A549 (cell line): ENCODE measurements around the gene PSMA2. TPM values are rescaled to one million over a fixed set of nuclear protein-coding genes. Genes with fewer than 3 reads are reported as not detected.
A peak's percentile ranks its signal among the peaks of the same experiment; 100 is the strongest.

Experiments
- ATAC-seq, 2 experiments: fragments of 200-7000 bp in 1 of 2; fragments of >200 bp in 1 of 2; cut with Nextera tagmentation in 1 of 2; cut with Tn5 transposase in 1 of 2; 3 replicates each; pipeline versions ENCODE4 v1.8.0 to v1.9.1; 2018 to 2020; ENCODE audit warnings: mild to moderate bottlenecking in 1 of 2, moderate library complexity in 1 of 2
- CTCF ChIA-PET: fragments of 300-600 bp; sonication (Branson Sonifier 250); formaldehyde crosslinking; extraction: SDS; loops from one replicate; lab custom pipeline; 2021; ENCODE audit warnings: antibody characterized with exemption, inconsistent platforms; lab: Yijun Ruan, JAX
- POLR2A ChIA-PET: fragments of 350-600 bp; formaldehyde crosslinking; extraction: SDS; loops from one replicate; lab custom pipeline; 2021; ENCODE audit warnings: antibody characterized with exemption, inconsistent platforms; lab: Yijun Ruan, JAX
- DNase-seq, 2 experiments: peaks; one replicate each; pipeline versions ENCODE4 v3.0.0 to v3.0.0-alpha.2; 2011 to 2016; ENCODE audit warnings: low read depth in 1 of 2, low spot score in 1 of 2
- FAIRE-seq: peaks from 2 replicates; lab custom pipeline; 2011; peaks lifted over from hg19 to GRCh38; lab: Jason Lieb, UNC
- H3K27ac ChIP-seq, 2 experiments: fragments of >200 bp; sonication (Bioruptor Twin); formaldehyde crosslinking; 3 replicates each; pipeline ENCODE4 v1.5.1; 2016 to 2017
- H3K4me1 ChIP-seq: fragments of >200 bp; sonication (Bioruptor Twin); formaldehyde crosslinking; 3 replicates; pipeline ENCODE4 v1.6.1; 2016
- H3K4me2 ChIP-seq: fragments of >200 bp; sonication (Bioruptor Twin); formaldehyde crosslinking; 3 replicates; pipeline ENCODE4 v1.6.1; 2016
- H3K4me3 ChIP-seq: fragments of >200 bp; sonication (Bioruptor Twin); formaldehyde crosslinking; 3 replicates; pipeline ENCODE4 v1.5.1; 2016
- H3K9me3 ChIP-seq: fragments of >200 bp; sonication (Bioruptor Twin); formaldehyde crosslinking; 3 replicates; pipeline ENCODE4 v1.6.1; 2016
- BHLHE40 ChIP-seq: IDR thresholded peaks from 2 replicates; pipeline ENCODE4 v1.6.1; 2012; ENCODE audit warnings: low read depth, low read length, inconsistent platforms
- CBX2 ChIP-seq: fragments of 200-600 bp; sonication (generic); IDR thresholded peaks from 2 replicates; pipeline ENCODE4 v1.6.1; 2016; ENCODE audit warnings: low read depth, mild to moderate bottlenecking, borderline replicate concordance
- CBX8 ChIP-seq: fragments of 200-600 bp; sonication (generic); IDR thresholded peaks from 2 replicates; pipeline ENCODE4 v1.6.1; 2016
- CHD4 ChIP-seq: fragments of 200-600 bp; sonication (generic); IDR thresholded peaks from 2 replicates; pipeline ENCODE4 v1.6.1; 2016; ENCODE audit warnings: antibody characterized with exemption, mild to moderate bottlenecking, borderline replicate concordance
- FOSL2 ChIP-seq, 2 experiments: fragments of 450-650 bp in 1 of 2; fragments of >200 bp in 1 of 2; sonication (Bioruptor Twin) in 1 of 2; formaldehyde crosslinking; IDR thresholded peaks; 2 replicates each; pipeline versions ENCODE4 v1.5.0 to v1.6.1; 2016 to 2020; ENCODE audit warnings: mild to moderate bottlenecking in 1 of 2, moderate library complexity in 1 of 2
- FOXS1 ChIP-seq: fragments of 250-450 bp; sonication (Bioruptor Pico); IDR thresholded peaks from 2 replicates; pipeline ENCODE4 v1.5.0; 2020; ENCODE audit warnings: mild to moderate bottlenecking, moderate library complexity
- GATA3 ChIP-seq: IDR thresholded peaks from 2 replicates; pipeline ENCODE4 v1.6.1; 2012; ENCODE audit warnings: borderline replicate concordance
- HOXA7 ChIP-seq: fragments of 250-450 bp; sonication (Bioruptor Pico); IDR thresholded peaks from 2 replicates; pipeline ENCODE4 v1.5.0; 2020; ENCODE audit warnings: mild to moderate bottlenecking, moderate library complexity
- JUNB ChIP-seq: fragments of >200 bp; sonication (Bioruptor Twin); formaldehyde crosslinking; IDR thresholded peaks from 2 replicates; pipeline ENCODE4 v1.6.1; 2016
- KDM5A ChIP-seq: fragments of 200-600 bp; sonication (generic); IDR thresholded peaks from 2 replicates; pipeline ENCODE4 v1.6.1; 2016; ENCODE audit warnings: antibody characterized with exemption, mild to moderate bottlenecking
- NPAS2 ChIP-seq: fragments of 250-450 bp; sonication (Bioruptor Pico); IDR thresholded peaks from 2 replicates; pipeline ENCODE4 v1.8.0; 2022; ENCODE audit warnings: mild to moderate bottlenecking, moderate library complexity, borderline replicate concordance
- NR3C1 ChIP-seq: fragments of >200 bp; sonication (Bioruptor Twin); formaldehyde crosslinking; IDR thresholded peaks from 3 replicates; pipeline ENCODE4 v1.6.1; 2017
- POLR2A ChIP-seq: IDR thresholded peaks from 2 replicates; pipeline ENCODE4 v1.6.1; 2012; ENCODE audit warnings: mild to moderate bottlenecking, low read length
- RFX5 ChIP-seq: fragments of 450-650 bp; IDR thresholded peaks from 2 replicates; pipeline ENCODE4 v1.7.1; 2014; ENCODE audit warnings: antibody characterized with exemption, mild to moderate bottlenecking, moderate library complexity
- TP53 ChIP-seq: fragments of 250-450 bp; sonication (Bioruptor Pico); IDR thresholded peaks from 2 replicates; pipeline ENCODE4 v1.5.0; 2021; ENCODE audit warnings: mild to moderate bottlenecking, moderate library complexity
- ZC3H11A ChIP-seq: fragments of 450-650 bp; IDR thresholded peaks from 2 replicates; pipeline ENCODE4 v1.6.1; 2014; ENCODE audit warnings: antibody characterized with exemption, mild to moderate bottlenecking
- WGBS: methylation state at CpG from one replicate; pipeline ENCODE4 v1.1.6; 2017; ENCODE audit errors: missing lambda C conversion rate; 5-methylcytosine and 5-hydroxymethylcytosine counted together
- polyA plus RNA-seq, 4 experiments: library from polyadenylated mRNA; depleted of rRNA in 3 of 4; stranded (reverse); fragments of >200 nt; fragmentation: RNase III in 1 of 4; extraction: RNeasy Plus Mini Kit Qiagen cat#74134 plus additional on column Dnase treatment in 1 of 4; gene quantifications; 2 replicates in 3 of 4; 3 replicates in 1 of 4; pipeline ENCODE4 v1.2.3, GENCODE V29; 2011 to 2017
- TF ChIP-seq, protein P1 (sequence below): fragments of 150-350 bp; IDR thresholded peaks from 2 replicates; pipeline ENCODE4 v1.6.1; 2014; ENCODE audit warnings: low read depth, mild to moderate bottlenecking, low read length
- TF ChIP-seq, protein P2 (sequence below): fragments of 250-450 bp; sonication (Bioruptor Pico); IDR thresholded peaks from 2 replicates; pipeline ENCODE4 v1.5.0; 2021; ENCODE audit warnings: mild to moderate bottlenecking, moderate library complexity, borderline replicate concordance
- TF ChIP-seq, protein P3 (sequence below): IDR thresholded peaks from 2 replicates; pipeline ENCODE4 v1.6.1; 2012; ENCODE audit warnings: low read depth, borderline replicate concordance
- TF ChIP-seq, protein P4 (sequence below): fragments of >200 bp; sonication (Bioruptor Twin); formaldehyde crosslinking; IDR thresholded peaks from 3 replicates; pipeline ENCODE4 v1.6.1; 2016

The PSMA2 gene
- polyA plus RNA-seq, 2 of the 4 experiments (the other 2 are of a cell fraction): 188 to 324 TPM

GRCh38 chr7:42950417-42950816 is 18.4 kb upstream of the PSMA2 start (continued):
- TF ChIP-seq CBX2 (no peak), JUNB (no peak), RFX5 (no peak)

DNA sequence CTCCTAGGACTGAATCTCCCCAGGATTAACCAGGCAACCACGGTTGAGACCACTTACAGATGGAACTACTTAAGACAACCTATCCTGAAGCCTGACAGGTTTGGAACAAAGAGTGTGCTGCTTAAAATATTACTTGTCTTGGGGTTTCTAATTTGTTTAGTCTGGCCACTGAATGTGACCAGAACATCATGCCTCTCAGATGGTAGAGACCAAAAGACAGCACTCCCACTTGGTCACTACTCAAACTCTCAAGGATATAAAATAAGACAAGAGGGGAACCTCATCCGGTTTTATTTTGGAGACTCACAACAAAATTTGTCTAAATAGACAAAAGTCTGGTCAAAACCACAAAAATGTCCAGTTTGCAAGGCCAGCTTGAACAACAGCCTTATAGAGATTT is 15.5 kb upstream of the PSMA2 start:
- 11% methylated on average over 2 of the region's 2 CpGs for WGBS
- FAIRE-seq: no peak
- DNase-seq: no peak
- Histone ChIP-seq H3K4me3 (no peak overlapping the region), H3K9me3 (no peaks in the 10 kb centered on the region), H3K4me2 (no peak overlapping the region), H3K27ac (no peak overlapping the region), H3K4me1 (no peaks in the 10 kb centered on the region)
- CTCF ChIA-PET: interaction anchor here (1.2 kb wide), 1 partner anchor 160 kb away, joined by 3 read pairs; no protein-coding TSS in a partner anchor
- POLR2A ChIA-PET: no interaction called here
- ATAC-seq: no peak
- no peak for TF ChIP-seq FOXS1 (CRISPR knock-in tag)
- TF ChIP-seq HOXA7 (CRISPR knock-in tag): no peak
- TF ChIP-seq, protein P1, sequence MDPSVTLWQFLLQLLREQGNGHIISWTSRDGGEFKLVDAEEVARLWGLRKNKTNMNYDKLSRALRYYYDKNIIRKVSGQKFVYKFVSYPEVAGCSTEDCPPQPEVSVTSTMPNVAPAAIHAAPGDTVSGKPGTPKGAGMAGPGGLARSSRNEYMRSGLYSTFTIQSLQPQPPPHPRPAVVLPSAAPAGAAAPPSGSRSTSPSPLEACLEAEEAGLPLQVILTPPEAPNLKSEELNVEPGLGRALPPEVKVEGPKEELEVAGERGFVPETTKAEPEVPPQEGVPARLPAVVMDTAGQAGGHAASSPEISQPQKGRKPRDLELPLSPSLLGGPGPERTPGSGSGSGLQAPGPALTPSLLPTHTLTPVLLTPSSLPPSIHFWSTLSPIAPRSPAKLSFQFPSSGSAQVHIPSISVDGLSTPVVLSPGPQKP: no peak
- no peak for TF ChIP-seq TP53 (CRISPR knock-in tag)
- TF ChIP-seq, protein P2, sequence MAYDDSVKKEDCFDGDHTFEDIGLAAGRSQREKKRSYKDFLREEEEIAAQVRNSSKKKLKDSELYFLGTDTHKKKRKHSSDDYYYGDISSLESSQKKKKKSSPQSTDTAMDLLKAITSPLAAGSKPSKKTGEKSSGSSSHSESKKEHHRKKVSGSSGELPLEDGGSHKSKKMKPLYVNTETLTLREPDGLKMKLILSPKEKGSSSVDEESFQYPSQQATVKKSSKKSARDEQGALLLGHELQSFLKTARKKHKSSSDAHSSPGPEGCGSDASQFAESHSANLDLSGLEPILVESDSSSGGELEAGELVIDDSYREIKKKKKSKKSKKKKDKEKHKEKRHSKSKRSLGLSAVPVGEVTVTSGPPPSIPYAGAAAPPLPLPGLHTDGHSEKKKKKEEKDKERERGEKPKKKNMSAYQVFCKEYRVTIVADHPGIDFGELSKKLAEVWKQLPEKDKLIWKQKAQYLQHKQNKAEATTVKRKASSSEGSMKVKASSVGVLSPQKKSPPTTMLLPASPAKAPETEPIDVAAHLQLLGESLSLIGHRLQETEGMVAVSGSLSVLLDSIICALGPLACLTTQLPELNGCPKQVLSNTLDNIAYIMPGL: no peak
- TF ChIP-seq NPAS2 (CRISPR knock-in tag): no peak
- no peak for TF ChIP-seq ZC3H11A
- no peak for TF ChIP-seq CBX8
- no peak for TF ChIP-seq POLR2A
- TF ChIP-seq, all 56 proteins: peak for 0

- no peak overlapping the region for H3K4me2 ChIP-seq
- TF ChIP-seq FOSL2 (IDR thresholded peaks at IDR 0.05) (no peak), FOSL2 (CRISPR knock-in tag; IDR thresholded peaks at IDR 0.05) (no peak), GATA3 (no peak), KDM5A (no peak)
- TF ChIP-seq, protein P3, sequence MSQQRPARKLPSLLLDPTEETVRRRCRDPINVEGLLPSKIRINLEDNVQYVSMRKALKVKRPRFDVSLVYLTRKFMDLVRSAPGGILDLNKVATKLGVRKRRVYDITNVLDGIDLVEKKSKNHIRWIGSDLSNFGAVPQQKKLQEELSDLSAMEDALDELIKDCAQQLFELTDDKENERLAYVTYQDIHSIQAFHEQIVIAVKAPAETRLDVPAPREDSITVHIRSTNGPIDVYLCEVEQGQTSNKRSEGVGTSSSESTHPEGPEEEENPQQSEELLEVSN: no peak
- H3K4me1 ChIP-seq: no peaks in the 10 kb centered on the region
- H3K9me3 ChIP-seq: no peaks in the 10 kb centered on the region
- no peak; a peak in 1 of 6 replicates for ATAC-seq
- no peak overlapping the region for H3K4me3 ChIP-seq
- ChIA-PET POLR2A (no interaction called here), CTCF (interaction anchor here (0.9 to 2.0 kb wide), 4 partner anchors 162 to 775 kb away, joined by 3 to 8 read pairs (median 3); partner anchors contain the start of gene STK17A)
- FAIRE-seq: no peak
- no peak for DNase-seq
- WGBS: 88% methylated on average over 2 of the region's 2 CpGs
- no peak overlapping the region for H3K27ac ChIP-seq
Measured at GRCh38 chr7:42946627-42946950, 14.6 kb upstream of the PSMA2 start.

DNA sequence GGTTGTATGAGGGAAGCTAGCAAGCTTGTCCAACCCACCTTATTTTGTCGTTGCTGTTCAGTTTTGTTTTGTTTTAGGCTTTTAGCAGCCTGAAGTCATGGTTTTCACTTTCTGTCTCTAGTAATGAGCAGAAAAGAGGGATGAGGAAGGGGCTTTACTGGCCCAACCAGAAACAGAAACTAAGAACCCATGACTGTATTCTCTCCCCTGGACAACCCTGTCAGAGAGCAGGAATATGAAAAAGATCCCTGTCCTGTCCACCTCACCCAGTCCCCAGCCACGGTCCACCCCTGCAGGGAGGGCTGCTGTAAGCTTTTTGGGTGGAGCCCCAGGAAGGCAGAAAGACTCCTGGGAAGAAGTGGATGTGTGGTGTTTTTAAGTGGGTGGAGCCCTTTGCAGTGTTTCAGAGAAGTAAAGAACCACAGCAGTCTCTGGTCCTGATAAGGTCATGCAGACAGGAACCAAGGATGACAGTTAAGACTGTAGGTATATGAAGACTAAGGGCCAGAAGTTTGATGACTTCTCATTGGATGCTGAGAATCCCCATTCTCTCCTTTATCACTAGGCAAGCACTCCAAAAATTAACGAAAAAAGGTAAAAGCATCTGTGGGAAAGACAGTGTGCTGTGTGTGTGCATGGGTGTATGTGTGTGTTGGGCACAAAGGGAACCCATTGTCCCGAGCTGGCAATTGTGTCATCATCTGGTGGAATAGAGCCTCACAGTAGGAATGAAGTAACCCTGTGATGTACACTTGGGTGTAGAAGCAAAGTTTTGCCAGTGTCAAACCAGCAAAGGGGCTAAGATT is 14.1 kb upstream of the PSMA2 start:
- FAIRE-seq (no peak), ATAC-seq (peak; percentile 36; a peak in 3 of 6 replicates), DNase-seq (no peak)
- H3K4me2 ChIP-seq: peak overlapping the region; percentile 14; the same call in 1 of the 3 replicates
- no peaks in the 10 kb centered on the region for H3K4me1 ChIP-seq
- WGBS: 28% methylated on average over 4 of the region's 4 CpGs
- H3K4me3 ChIP-seq: no peak overlapping the region
- H3K27ac ChIP-seq: no peak overlapping the region
- H3K9me3 ChIP-seq: no peaks in the 10 kb centered on the region
- CTCF ChIA-PET: interaction anchor here (0.9 to 2.0 kb wide), 5 partner anchors 11 to 776 kb away, joined by 3 to 8 read pairs (median 3); partner anchors contain the start of gene STK17A
- no peak for TF ChIP-seq CHD4
- TF ChIP-seq KDM5A: no peak
- no peak for TF ChIP-seq BHLHE40
- TF ChIP-seq NR3C1: no peak
- no peak for TF ChIP-seq ZC3H11A
- TF ChIP-seq, protein P4, sequence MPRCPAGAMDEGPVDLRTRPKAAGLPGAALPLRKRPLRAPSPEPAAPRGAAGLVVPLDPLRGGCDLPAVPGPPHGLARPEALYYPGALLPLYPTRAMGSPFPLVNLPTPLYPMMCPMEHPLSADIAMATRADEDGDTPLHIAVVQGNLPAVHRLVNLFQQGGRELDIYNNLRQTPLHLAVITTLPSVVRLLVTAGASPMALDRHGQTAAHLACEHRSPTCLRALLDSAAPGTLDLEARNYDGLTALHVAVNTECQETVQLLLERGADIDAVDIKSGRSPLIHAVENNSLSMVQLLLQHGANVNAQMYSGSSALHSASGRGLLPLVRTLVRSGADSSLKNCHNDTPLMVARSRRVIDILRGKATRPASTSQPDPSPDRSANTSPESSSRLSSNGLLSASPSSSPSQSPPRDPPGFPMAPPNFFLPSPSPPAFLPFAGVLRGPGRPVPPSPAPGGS: no peak
- TF ChIP-seq CBX8: no peak
- POLR2A ChIA-PET: no interaction called here
